Neuron (in vitro differentiated cells): Measurements from ENCODE around the gene ZC3H7A.

Experiments
- H2AFZ ChIP-seq: one replicate; pipeline ENCODE4 v1.6.1; 2013; ENCODE audit warnings: low read depth, mild to moderate bottlenecking, inconsistent platforms, low read length, moderate library complexity
- H3K27me3 ChIP-seq: one replicate; pipeline ENCODE4 v1.6.1; 2013; ENCODE audit warnings: low read length; ENCODE audit not compliant: insufficient read depth
- H3K36me3 ChIP-seq: one replicate; pipeline ENCODE4 v1.6.1; 2013; ENCODE audit warnings: low read length; ENCODE audit not compliant: insufficient read depth
- H3K4me1 ChIP-seq: one replicate; pipeline ENCODE4 v1.6.1; 2013; ENCODE audit warnings: low read length; ENCODE audit not compliant: insufficient read depth
- H3K4me3 ChIP-seq: 2 replicates; pipeline ENCODE4 v1.5.1; 2013; ENCODE audit warnings: mild to moderate bottlenecking, low read length, moderate library complexity
- H3K9me3 ChIP-seq: one replicate; pipeline ENCODE4 v1.6.1; 2013; ENCODE audit warnings: low read length

The ZC3H7A gene

DNA sequence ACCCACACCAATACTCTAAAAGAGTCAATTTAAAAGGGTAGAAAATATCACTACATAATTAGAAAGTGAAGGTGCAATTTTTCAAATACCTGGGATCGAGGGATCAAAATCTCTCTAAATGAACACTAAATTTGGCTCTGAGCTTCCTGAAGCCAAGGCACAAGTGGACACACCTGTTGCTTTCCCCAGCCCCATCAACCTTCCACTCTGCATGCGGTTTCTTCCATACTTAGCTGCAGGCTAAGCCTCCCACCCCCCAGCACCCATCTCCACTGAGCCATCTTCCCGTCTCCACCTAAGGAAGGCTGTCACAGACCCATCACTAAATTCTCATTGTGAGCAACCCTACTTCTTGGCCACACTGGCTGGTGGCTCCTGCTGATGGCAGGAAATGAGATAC is 84.9 kb downstream of the ZC3H7A start:
- H3K27me3 ChIP-seq, result no peaks in the 10 kb centered on the region
- H3K9me3 ChIP-seq, result no peaks in the 10 kb centered on the region
- no peak overlapping the region for H2AFZ ChIP-seq
- no peaks in the 10 kb centered on the region for H3K4me1 ChIP-seq
- no peak overlapping the region for H3K4me3 ChIP-seq
- peaks cover 22% of the 10 kb centered on the region for H3K36me3 ChIP-seq

DNA sequence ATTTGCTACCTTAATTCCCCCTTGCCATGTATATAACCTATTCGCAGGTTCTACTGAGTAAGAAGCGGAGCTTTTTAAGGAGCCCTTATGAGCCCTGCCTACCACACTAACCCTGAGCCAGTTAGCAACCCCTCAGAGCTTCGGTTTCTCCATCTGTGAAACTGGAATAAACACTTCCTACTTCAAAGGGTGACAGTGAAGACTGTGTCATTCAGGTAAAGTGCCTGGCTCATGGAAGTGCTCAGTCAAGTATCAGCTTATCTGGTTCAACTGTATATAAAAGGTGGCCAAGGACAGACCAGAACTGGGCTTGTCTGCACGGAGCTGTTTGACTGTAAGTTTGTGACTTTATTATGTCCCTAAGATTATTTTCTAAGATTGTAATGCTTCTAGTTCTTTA is 85.4 kb downstream of the ZC3H7A start:
- H2AFZ ChIP-seq, result no peak overlapping the region
- H3K27me3 ChIP-seq, result no peaks in the 10 kb centered on the region
- H3K4me1 ChIP-seq, result no peaks in the 10 kb centered on the region
- peaks cover 22% of the 10 kb centered on the region for H3K36me3 ChIP-seq
- H3K4me3 ChIP-seq, result no peak overlapping the region
- no peaks in the 10 kb centered on the region for H3K9me3 ChIP-seq

DNA sequence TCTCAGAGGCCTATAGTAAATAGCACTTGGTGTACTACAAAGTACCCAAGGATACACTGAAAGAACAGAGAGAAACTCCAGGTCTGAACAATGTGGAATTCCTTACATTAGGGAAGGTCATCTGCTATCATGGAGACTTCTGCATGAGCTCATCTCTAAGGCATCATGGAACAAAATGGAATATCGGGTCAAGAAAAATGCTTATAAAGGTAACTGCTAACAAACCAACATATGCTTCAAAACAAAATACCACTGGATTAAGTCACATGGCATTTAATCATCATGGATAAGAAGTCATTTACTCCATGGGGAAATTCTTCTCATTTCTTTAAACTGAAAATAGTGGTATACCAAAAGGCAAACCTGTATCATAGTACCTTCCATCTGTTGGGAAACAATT is 88.6 kb downstream of the ZC3H7A start:
- H3K27me3 ChIP-seq, result no peaks in the 10 kb centered on the region
- H3K9me3 ChIP-seq, result no peaks in the 10 kb centered on the region
- H3K36me3 ChIP-seq, result peaks cover 24% of the 10 kb centered on the region
- H3K4me3 ChIP-seq, result no peak overlapping the region
- no peak overlapping the region for H2AFZ ChIP-seq
- no peaks in the 10 kb centered on the region for H3K4me1 ChIP-seq

DNA sequence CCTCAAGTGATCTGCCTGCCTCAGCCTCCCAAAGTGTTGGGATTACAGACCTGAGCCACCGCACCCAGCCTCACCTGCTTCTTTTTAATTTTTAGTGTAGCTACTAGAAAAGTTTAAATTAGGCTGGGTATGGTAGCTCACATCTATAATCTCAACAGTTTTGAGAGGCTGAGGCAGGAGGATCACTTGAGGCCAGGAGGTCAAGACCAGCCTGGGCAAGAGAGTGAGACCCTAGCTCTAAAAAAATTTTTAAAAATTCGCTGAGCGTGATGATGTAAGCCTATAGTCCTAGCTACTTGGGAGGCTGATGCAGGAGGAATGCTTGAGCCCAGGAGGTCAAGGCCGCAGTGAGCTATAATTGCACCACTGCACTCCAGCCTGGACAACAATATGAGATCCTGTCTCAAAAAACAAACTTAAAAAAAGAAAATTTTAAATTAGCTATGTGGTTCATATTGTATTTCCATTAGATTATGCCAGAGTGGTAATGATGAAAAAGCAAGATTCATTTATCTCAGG is 89.3 kb downstream of the ZC3H7A start:
- Histone ChIP-seq H3K4me1 (no peaks in the 10 kb centered on the region), H3K36me3 (peaks cover 25% of the 10 kb centered on the region), H3K4me3 (no peak overlapping the region), H2AFZ (no peak overlapping the region), H3K9me3 (no peaks in the 10 kb centered on the region), H3K27me3 (no peaks in the 10 kb centered on the region)

DNA sequence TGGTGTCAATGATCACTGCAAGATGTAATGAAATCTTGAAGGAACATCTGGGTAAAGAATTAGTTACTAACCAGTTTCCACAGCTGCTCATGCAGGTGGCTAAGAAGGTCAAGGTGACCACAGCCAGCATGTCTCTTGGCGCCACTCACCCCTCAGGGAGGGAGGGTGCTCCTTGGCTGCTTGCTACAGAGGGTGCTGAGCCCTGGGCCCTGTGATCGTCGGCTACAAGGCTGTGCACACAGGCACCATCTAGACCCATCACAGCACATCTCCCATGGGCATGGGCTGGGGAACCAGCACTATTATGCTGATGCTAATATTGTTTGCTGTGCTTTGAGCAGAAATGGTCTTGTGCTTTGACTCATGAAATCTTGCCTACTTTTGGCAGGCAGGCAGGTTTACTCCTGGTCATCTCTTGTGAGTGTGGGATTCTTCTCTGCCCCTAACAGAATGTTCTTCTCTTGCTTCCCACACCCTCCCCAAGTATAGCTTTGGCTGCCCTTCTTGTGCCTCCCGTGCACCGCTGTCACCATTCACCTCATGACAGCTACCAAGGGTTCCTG is 90.8 kb downstream of the ZC3H7A start:
- Histone ChIP-seq H3K27me3 (no peaks in the 10 kb centered on the region), H2AFZ (no peak overlapping the region), H3K4me3 (no peak overlapping the region), H3K9me3 (no peaks in the 10 kb centered on the region), H3K4me1 (no peaks in the 10 kb centered on the region), H3K36me3 (peaks cover 21% of the 10 kb centered on the region)

DNA sequence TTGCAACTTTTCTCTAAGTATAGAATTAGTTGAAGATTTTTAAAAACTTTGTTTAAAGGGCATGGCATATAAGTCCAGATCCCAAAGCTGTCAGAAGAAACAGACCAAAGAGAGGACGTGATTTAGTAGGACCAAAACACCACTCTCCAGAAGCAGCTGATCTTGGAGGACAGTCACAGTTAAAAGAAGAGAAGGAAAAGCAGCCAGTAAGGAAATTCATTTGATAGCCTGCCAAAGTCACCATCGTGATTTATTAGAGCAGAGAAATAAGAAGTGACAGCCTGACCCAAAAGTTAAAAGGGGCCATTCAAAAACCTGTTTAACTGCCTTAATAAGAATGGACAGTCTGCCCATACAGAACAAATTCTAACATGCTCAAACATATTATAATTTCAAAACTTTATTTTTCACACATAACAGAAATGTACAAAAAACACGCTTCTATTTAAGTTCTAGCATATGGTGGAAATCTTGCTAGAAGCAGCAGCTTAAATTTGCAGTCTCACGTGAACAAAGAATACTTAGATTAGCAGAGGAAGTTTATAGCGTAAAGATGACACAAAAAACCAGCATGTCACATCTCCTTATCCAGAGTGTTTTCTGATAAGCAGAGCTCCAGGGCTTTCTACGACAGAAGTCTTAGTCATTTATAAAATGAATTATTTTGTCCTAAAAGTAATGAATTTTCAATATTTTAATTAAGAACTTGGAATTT is 91.6 kb downstream of the ZC3H7A start:
- H3K36me3 ChIP-seq, result peaks cover 20% of the 10 kb centered on the region
- no peak overlapping the region for H2AFZ ChIP-seq
- no peak overlapping the region for H3K4me3 ChIP-seq
- no peaks in the 10 kb centered on the region for H3K9me3 ChIP-seq
- H3K27me3 ChIP-seq, result no peaks in the 10 kb centered on the region
- peaks cover 3% of the 10 kb centered on the region for H3K4me1 ChIP-seq
